CD4-positive, alpha-beta T cell (primary cell): ENCODE results near the gene PDSS2. TPM values are rescaled to one million over a fixed set of nuclear protein-coding genes. Genes with fewer than 3 reads are reported as not detected.

Source experiments
- ATAC-seq: fragments of 200-7000 bp; cut with Tn5 transposase; one replicate; pipeline ENCODE4 v1.10.0; 2022; ENCODE audit warnings: mild to moderate bottlenecking; ENCODE audit not compliant: poor library complexity
- CTCF ChIA-PET: fragments of 350-600 bp; sonication (Branson Sonifier 250); formaldehyde crosslinking; loops from one replicate; lab custom pipeline; 2021; ENCODE audit warnings: antibody characterized with exemption, inconsistent platforms; lab: Charles Lee
- POLR2A ChIA-PET: fragments of 350-600 bp; sonication (Branson Sonifier 250); formaldehyde crosslinking; loops from one replicate; lab custom pipeline; 2021; ENCODE audit warnings: antibody characterized with exemption, inconsistent platforms; lab: Charles Lee
- DNase-seq, 14 experiments: peaks; one replicate each; pipeline ENCODE4 v3.0.0-alpha.2; 2013 to 2020; ENCODE audit warnings: mixed read lengths in 2 of 14
- H3K27ac ChIP-seq, 2 donors: one replicate each; pipeline versions ENCODE4 v1.5.1 to v1.7.0; 2013; ENCODE audit warnings: low read length in 2 of 2, low read depth in 1 of 2, mild to moderate bottlenecking in 1 of 2
- H3K27me3 ChIP-seq, 2 experiments: 1 replicate in 1 of 2; 2 replicates in 1 of 2; pipeline versions ENCODE4 v1.6.1 to v1.7.0; 2013; ENCODE audit warnings: low read length in 2 of 2, control low read depth in 1 of 2, mild to moderate bottlenecking in 1 of 2, moderate library complexity in 1 of 2; ENCODE audit not compliant: insufficient read depth in 2 of 2, control insufficient read depth in 1 of 2
- H3K36me3 ChIP-seq: one replicate; pipeline ENCODE4 v1.6.1; 2013; ENCODE audit warnings: low read length, control low read depth; ENCODE audit not compliant: insufficient read depth
- H3K4me1 ChIP-seq: one replicate; pipeline ENCODE4 v1.6.1; 2013; ENCODE audit warnings: low read length, control low read depth; ENCODE audit not compliant: insufficient read depth
- H3K4me3 ChIP-seq: one replicate; pipeline ENCODE4 v1.5.1; 2013; ENCODE audit warnings: mild to moderate bottlenecking, low read length, moderate library complexity
- H3K9me3 ChIP-seq, 2 experiments: 1 replicate in 1 of 2; 2 replicates in 1 of 2; pipeline versions ENCODE4 v1.6.1 to v1.7.0; 2013; ENCODE audit warnings: low read length in 2 of 2, mild to moderate bottlenecking in 2 of 2, control low read depth in 1 of 2, moderate library complexity in 1 of 2; ENCODE audit not compliant: control insufficient read depth in 1 of 2, insufficient read depth in 1 of 2
- H3K27ac Mint-ChIP-seq: one replicate; pipeline ENCODE4 v1.8.0; 2020; ENCODE audit warnings: mixed read lengths
- H3K27me3 Mint-ChIP-seq: one replicate; pipeline ENCODE4 v1.8.0; 2021; ENCODE audit warnings: mixed read lengths
- H3K36me3 Mint-ChIP-seq: one replicate; pipeline ENCODE4 v1.8.0; 2021; ENCODE audit warnings: low read depth, mixed read lengths
- H3K4me1 Mint-ChIP-seq: one replicate; pipeline ENCODE4 v1.8.0; 2021; ENCODE audit warnings: low read depth, mixed read lengths
- H3K4me3 Mint-ChIP-seq: one replicate; pipeline ENCODE4 v1.8.0; 2020; ENCODE audit warnings: mild to moderate bottlenecking, mixed read lengths
- H3K9me3 Mint-ChIP-seq: one replicate; pipeline ENCODE4 v1.8.0; 2020; ENCODE audit warnings: mixed read lengths
- intact Hi-C, 2 experiments: fragments of 100-400 bp; cut with DNase I in 1 of 2; cut with micrococcal nuclease in 1 of 2; formaldehyde crosslinking; loops; one replicate each; pipeline versions ENCODE4 v1.15.1 to v1.9.0; 2023 to 2025; cut with DNase I, micrococcal nuclease
- total RNA-seq, 174 experiments: library from RNA in 2 of 174; stranded (reverse) in 2 of 174; gene quantifications; one replicate each; pipeline ENCODE4 v1.2.3 and lab custom pipeline; 2021 to 2026
- TF ChIP-seq, protein P1 (sequence below): fragments of 200-600 bp; IDR thresholded peaks from one replicate; pipeline ENCODE4 v1.8.0; 2022; ENCODE audit warnings: antibody characterized with exemption, mild to moderate bottlenecking

PDSS2 gene
- total RNA-seq, 2 experiments from 2014 or later = 5.8 to 6.6 TPM

DNA sequence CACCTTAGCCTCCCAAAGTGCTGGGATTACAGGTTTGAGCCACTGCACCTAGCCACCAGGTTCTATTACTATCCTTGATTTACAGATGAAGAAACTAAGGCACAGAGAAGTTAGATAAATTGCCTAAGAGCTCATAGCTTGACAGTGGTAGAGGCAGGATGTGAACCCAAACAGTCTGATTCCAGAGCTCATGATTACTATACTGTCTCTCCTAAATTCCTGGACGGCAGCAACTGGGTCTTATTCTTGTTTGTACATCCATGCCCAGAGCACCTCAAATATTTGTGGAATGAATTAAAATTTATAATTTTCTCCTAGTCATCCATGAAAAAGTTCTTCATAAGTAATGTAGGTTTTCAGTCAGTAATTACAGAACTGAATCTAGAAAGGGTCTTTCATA lies 15.1 kb downstream of the PDSS2 start:
- Mint-ChIP-seq H3K27me3 (no peaks in the 10 kb centered on the region), H3K36me3 (peaks cover 45% of the 10 kb centered on the region), H3K27ac (no peak overlapping the region), H3K9me3 (peaks cover 4% of the 10 kb centered on the region), H3K4me1 (peaks cover 32% of the 10 kb centered on the region), H3K4me3 (no peak overlapping the region)
- Histone ChIP-seq H3K9me3 (peaks cover 14 to 21% of the 10 kb centered on the region in 2 experiments), H3K27me3 (no peaks in the 10 kb centered on the region), H3K4me1 (no peaks in the 10 kb centered on the region), H3K4me3 (no peak overlapping the region), H3K27ac (no peak overlapping the region), H3K36me3 (no peaks in the 10 kb centered on the region)
- TF ChIP-seq, protein P1, sequence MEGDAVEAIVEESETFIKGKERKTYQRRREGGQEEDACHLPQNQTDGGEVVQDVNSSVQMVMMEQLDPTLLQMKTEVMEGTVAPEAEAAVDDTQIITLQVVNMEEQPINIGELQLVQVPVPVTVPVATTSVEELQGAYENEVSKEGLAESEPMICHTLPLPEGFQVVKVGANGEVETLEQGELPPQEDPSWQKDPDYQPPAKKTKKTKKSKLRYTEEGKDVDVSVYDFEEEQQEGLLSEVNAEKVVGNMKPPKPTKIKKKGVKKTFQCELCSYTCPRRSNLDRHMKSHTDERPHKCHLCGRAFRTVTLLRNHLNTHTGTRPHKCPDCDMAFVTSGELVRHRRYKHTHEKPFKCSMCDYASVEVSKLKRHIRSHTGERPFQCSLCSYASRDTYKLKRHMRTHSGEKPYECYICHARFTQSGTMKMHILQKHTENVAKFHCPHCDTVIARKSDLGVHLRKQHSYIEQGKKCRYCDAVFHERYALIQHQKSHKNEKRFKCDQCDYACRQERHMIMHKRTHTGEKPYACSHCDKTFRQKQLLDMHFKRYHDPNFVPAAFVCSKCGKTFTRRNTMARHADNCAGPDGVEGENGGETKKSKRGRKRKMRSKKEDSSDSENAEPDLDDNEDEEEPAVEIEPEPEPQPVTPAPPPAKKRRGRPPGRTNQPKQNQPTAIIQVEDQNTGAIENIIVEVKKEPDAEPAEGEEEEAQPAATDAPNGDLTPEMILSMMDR = no peak
- intact Hi-C loops = no loop called here
- DNase-seq = no peak
- ChIA-PET CTCF (no interaction called here), POLR2A (no interaction called here)
- ATAC-seq = no peak

DNA sequence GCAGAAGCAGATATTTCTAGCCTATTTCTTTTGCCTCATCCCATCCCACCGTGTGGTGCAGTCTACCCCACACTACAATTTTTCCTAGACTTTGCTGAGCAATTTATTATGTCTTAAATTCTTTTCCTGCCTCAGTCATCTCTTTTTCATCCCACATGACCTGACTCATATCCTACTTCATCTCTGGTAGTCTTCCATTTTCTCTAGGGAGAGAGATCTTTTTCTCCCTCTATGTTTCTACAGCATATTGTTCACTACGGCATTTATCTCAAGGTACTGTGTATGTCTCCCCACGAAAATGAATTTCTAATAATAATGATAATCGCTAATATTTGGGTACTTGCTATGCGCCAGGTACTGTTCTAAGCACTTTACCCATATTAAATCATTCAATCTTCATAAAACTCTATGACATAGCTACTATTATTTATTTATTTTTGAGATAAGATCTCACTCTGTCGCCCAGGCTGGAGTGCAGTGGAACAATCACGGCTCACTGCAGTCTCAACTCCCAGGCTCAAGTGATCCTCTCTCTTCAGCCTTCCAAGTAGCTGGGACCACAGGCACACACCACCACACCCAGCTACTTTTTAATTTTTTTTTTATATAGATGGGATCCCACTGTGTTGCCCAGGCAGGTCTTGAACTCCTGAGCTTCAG lies 15.6 kb downstream of the PDSS2 start:
- Histone ChIP-seq H3K9me3 (peaks cover 14 to 17% of the 10 kb centered on the region in 2 experiments), H3K27me3 (no peaks in the 10 kb centered on the region), H3K36me3 (no peaks in the 10 kb centered on the region), H3K4me1 (no peaks in the 10 kb centered on the region), H3K4me3 (no peak overlapping the region), H3K27ac (no peak overlapping the region)
- H3K9me3 Mint-ChIP-seq = peaks cover 4% of the 10 kb centered on the region
- peaks cover 42% of the 10 kb centered on the region for H3K36me3 Mint-ChIP-seq
- ChIA-PET CTCF (no interaction called here), POLR2A (no interaction called here)
- no peak for DNase-seq
- no peak overlapping the region for H3K27ac Mint-ChIP-seq
- no peak for ATAC-seq
- intact Hi-C loops = no loop called here
- TF ChIP-seq, protein P1 = no peak
- peaks cover 36% of the 10 kb centered on the region for H3K4me1 Mint-ChIP-seq
- H3K27me3 Mint-ChIP-seq = no peaks in the 10 kb centered on the region
- no peak overlapping the region for H3K4me3 Mint-ChIP-seq

DNA sequence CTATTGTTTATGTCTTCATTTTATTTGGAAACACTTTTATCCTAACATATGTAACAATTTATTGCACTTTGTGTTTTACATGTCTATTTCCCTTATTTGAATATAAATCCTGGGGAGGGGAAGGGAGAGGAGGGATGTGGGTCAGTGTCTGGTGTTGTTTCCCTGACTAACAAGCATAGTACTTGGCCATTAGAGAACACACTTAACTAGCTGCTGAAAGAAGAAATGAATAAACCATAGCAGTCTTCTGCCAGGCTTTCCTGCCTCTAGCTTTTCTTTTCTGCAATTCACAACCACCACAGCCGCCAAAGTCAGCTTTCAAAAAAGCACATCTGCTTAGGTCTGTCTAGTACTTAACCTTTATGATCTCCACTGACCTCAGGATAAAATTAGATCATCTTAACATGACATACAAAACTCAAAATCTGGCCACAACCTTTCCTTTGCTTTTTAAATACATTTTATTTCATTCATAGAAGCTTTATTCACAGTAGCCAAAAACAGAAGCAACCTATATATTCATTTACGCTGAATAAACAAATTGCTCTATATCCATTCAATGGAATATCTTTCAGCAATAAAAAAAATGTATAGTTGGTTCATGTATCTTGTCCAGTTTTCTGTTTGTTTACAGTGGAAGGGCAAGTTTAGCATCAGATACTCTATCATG lies 16.3 kb downstream of the PDSS2 start:
- ChIA-PET CTCF (no interaction called here), POLR2A (no interaction called here)
- H3K36me3 ChIP-seq = no peaks in the 10 kb centered on the region
- Mint-ChIP-seq H3K36me3 (peaks cover 36% of the 10 kb centered on the region), H3K9me3 (no peaks in the 10 kb centered on the region), H3K4me3 (no peak overlapping the region), H3K27me3 (no peaks in the 10 kb centered on the region), H3K4me1 (peaks cover 38% of the 10 kb centered on the region), H3K27ac (no peak overlapping the region)
- H3K27me3 ChIP-seq = no peaks in the 10 kb centered on the region
- no peak overlapping the region for H3K27ac ChIP-seq
- H3K9me3 ChIP-seq = peaks cover 11 to 14% of the 10 kb centered on the region in 2 experiments
- TF ChIP-seq, protein P1 = no peak
- DNase-seq = no peak
- intact Hi-C loops = no loop called here
- no peak for ATAC-seq
- no peaks in the 10 kb centered on the region for H3K4me1 ChIP-seq
- no peak overlapping the region for H3K4me3 ChIP-seq
